A549 (cell line): ENCODE results near the gene ZNF470.

Source experiments
- CTCF ChIP-seq: fragments of >200 bp; sonication (Bioruptor Twin); formaldehyde crosslinking; IDR thresholded peaks from 3 replicates; pipeline ENCODE4 v1.5.1; 2016
- ESRRA ChIP-seq: fragments of 150-350 bp; IDR thresholded peaks from 2 replicates; pipeline ENCODE4 v1.6.1; 2014; ENCODE audit warnings: mild to moderate bottlenecking, low read length, borderline replicate concordance
- HDAC2 ChIP-seq: fragments of 200-600 bp; sonication (generic); IDR thresholded peaks from 2 replicates; pipeline ENCODE4 v1.6.1; 2016
- JUN ChIP-seq, 2 experiments: fragments of >200 bp; sonication (Bioruptor Twin); formaldehyde crosslinking; IDR thresholded peaks; 2 replicates in 1 of 2; 3 replicates in 1 of 2; pipeline ENCODE4 v1.6.1; 2016 to 2017
- MAFK ChIP-seq: fragments of 450-650 bp; IDR thresholded peaks from 2 replicates; pipeline ENCODE4 v1.6.1; 2014; ENCODE audit not compliant: partially characterized antibody
- MYC ChIP-seq: IDR thresholded peaks from 2 replicates; pipeline ENCODE4 v1.6.1; 2012; ENCODE audit warnings: mild to moderate bottlenecking, inconsistent platforms, low read length, improper control_type of control experiment, borderline replicate concordance
- PBX3 ChIP-seq: IDR thresholded peaks from 2 replicates; pipeline ENCODE4 v1.6.1; 2012
- POLR2A ChIP-seq: IDR thresholded peaks from 2 replicates; pipeline ENCODE4 v1.6.1; 2012; ENCODE audit warnings: mild to moderate bottlenecking, low read length
- RAD21 ChIP-seq, 2 experiments: fragments of >200 bp in 1 of 2; sonication (Bioruptor Twin) in 1 of 2; formaldehyde crosslinking in 1 of 2; IDR thresholded peaks in 1 of 2; conservative IDR thresholded peaks in 1 of 2; 2 replicates in 1 of 2; 3 replicates in 1 of 2; pipeline ENCODE4 v1.6.1; 2012 to 2018; ENCODE audit warnings: inconsistent platforms in 1 of 2
- RNF2 ChIP-seq: fragments of 200-600 bp; sonication (generic); IDR thresholded peaks from 2 replicates; pipeline ENCODE4 v1.6.1; 2016; ENCODE audit warnings: low read depth, mild to moderate bottlenecking, antibody characterized with exemption, moderate library complexity, borderline replicate concordance
- TF ChIP-seq, protein P1 (sequence below): fragments of 250-450 bp; sonication (Bioruptor Pico); IDR thresholded peaks from 2 replicates; pipeline ENCODE4 v1.5.0; 2020; ENCODE audit warnings: low read depth, mild to moderate bottlenecking, moderate library complexity

- TF ChIP-seq ESRRA (no peak), RAD21 (conservative IDR thresholded peaks at IDR 0.05 in 1 of 2, IDR thresholded peaks at IDR 0.05 in 1 of 2) (no peak), CTCF (no peak), POLR2A (no peak), HDAC2 (no peak), MAFK (peak; percentile 65), JUN (IDR thresholded peaks at IDR 0.05) (no peak), RNF2 (no peak), PBX3 (no peak), MYC (no peak)
- TF ChIP-seq, protein P1, sequence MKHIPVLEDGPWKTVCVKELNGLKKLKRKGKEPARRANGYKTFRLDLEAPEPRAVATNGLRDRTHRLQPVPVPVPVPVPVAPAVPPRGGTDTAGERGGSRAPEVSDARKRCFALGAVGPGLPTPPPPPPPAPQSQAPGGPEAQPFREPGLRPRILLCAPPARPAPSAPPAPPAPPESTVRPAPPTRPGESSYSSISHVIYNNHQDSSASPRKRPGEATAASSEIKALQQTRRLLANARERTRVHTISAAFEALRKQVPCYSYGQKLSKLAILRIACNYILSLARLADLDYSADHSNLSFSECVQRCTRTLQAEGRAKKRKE (CRISPR knock-in tag): no peak
Observed at GRCh38 chr19:56537442-56537841, 29.8 kb upstream of the ZNF470 start.
